ENCODE data around the gene FGF18. TPM values are rescaled to one million over a fixed set of nuclear protein-coding genes. Genes with fewer than 3 reads are reported as not detected.

FGF18 gene
- total and polyA plus RNA-seq, 2 experiments from 2014 or later: 1.00 to 7.2 TPM

DNA sequence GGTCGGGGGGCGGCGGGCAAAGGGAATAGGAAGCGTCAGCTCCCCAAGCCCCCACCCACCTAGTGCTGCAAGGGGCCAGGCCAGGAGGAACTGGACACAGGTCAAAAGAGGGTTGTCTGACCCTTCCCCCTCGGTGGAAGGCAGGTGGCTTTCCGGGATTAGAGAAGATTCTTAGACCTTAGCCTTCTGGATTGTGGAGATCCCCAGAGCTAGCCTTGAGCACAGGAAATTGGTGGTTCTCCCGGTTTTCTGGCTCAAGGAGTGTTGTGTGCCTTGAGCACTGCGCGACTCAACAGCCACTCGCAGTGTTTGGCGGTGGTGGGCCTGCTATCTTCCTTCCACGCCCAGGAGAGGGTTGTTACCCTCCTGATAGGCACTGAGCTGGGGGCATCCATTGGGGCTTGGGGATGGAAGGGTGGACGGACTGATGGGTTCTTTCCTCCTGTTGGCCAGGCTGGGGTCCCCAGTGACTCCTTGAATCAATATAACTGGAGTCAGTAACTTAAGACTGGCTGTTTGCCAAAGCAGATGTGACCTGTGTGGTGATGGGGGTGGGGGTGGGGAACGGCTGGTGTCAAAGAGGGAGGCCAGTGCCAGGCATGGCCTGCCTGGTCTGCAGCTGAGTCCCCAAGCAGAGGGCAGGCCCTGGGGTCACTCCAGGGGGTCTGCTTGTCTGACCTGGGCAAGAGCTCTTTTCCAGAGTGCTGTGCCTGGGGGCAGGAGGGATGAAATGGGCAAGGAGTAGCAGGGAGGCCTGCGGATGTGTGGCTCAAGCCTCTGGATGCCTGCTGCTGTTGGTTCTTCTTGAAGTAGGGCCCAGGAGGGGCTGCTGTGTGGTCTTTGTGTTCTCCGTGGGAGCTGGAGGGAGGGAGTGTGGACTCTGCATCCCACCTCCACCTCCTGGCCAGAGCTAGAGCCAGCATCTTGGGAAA, 2.1 kb downstream of the FGF18 start:
- no peak overlapping the region for H3K27ac ChIP-seq
- no peak for DNase-seq (ENCODE audit: low spot score)
- peaks cover 12% of the 10 kb centered on the region for H3K27me3 ChIP-seq
- H3K9me2 ChIP-seq (replicated peaks; ENCODE audit: insufficient read depth): no peaks in the 10 kb centered on the region
- peaks cover 8% of the 10 kb centered on the region for H4K20me1 ChIP-seq (ENCODE audit: insufficient read depth, poor library complexity, severe bottlenecking)
- no peaks in the 10 kb centered on the region for H3K9me3 ChIP-seq (ENCODE audit: low read depth)
- H3K4me1 ChIP-seq (ENCODE audit: insufficient read depth): peaks cover 8% of the 10 kb centered on the region
- TF ChIP-seq, protein P1, sequence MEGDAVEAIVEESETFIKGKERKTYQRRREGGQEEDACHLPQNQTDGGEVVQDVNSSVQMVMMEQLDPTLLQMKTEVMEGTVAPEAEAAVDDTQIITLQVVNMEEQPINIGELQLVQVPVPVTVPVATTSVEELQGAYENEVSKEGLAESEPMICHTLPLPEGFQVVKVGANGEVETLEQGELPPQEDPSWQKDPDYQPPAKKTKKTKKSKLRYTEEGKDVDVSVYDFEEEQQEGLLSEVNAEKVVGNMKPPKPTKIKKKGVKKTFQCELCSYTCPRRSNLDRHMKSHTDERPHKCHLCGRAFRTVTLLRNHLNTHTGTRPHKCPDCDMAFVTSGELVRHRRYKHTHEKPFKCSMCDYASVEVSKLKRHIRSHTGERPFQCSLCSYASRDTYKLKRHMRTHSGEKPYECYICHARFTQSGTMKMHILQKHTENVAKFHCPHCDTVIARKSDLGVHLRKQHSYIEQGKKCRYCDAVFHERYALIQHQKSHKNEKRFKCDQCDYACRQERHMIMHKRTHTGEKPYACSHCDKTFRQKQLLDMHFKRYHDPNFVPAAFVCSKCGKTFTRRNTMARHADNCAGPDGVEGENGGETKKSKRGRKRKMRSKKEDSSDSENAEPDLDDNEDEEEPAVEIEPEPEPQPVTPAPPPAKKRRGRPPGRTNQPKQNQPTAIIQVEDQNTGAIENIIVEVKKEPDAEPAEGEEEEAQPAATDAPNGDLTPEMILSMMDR (IDR thresholded peaks at IDR 0.05; ENCODE audit: poor library complexity): no peak
- TF ChIP-seq EZH2 (IDR thresholded peaks at IDR 0.05; ENCODE audit: borderline replicate concordance) (no peak), EZH2phosphoT487 (IDR thresholded peaks at IDR 0.05; ENCODE audit: low read depth, severe bottlenecking, unreplicated experiment) (no peak)
- H2AFZ ChIP-seq: no peak overlapping the region
- no peak overlapping the region for H3K4me3 ChIP-seq
- no peaks in the 10 kb centered on the region for H3K36me3 ChIP-seq (replicated peaks; ENCODE audit: insufficient read depth, low read depth)
- H3K79me2 ChIP-seq: no peaks in the 10 kb centered on the region
- WGBS (ENCODE audit: low lambda C conversion rate, missing lambda C conversion rate): 63% methylated on average over 11 of the region's 16 CpGs
- peak overlapping the region; percentile 88 for H3K4me2 ChIP-seq

DNA sequence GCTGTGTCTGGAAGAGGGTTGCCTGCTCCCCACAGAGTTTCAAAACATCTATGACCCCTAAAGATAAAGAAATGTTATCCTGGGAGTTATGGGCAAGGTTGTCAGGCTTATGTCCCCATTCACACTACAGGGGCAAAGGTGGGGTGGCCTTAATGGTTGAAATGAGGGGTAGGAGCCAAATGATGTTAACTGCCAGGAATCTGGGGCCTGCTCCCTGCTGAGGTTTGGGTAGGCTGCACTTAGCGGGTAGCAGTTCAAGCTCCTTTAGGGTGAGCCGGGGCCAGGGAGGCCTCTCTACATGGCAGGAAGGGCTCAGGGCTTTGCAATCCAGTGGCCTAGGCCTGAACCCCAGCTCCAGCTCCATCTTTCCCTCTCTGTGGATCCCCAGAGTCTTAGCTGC, 3.0 kb downstream of the FGF18 start:
- no peak for TF ChIP-seq EZH2 (IDR thresholded peaks at IDR 0.05; ENCODE audit: borderline replicate concordance)
- TF ChIP-seq, protein P1 (IDR thresholded peaks at IDR 0.05; ENCODE audit: poor library complexity): no peak
- TF ChIP-seq EZH2phosphoT487 (IDR thresholded peaks at IDR 0.05; ENCODE audit: low read depth, severe bottlenecking, unreplicated experiment): no peak
- Histone ChIP-seq H3K9me2 (replicated peaks; ENCODE audit: insufficient read depth) (no peaks in the 10 kb centered on the region), H3K27ac (no peak overlapping the region), H3K79me2 (no peaks in the 10 kb centered on the region), H3K4me3 (no peak overlapping the region), H4K20me1 (ENCODE audit: insufficient read depth, poor library complexity, severe bottlenecking) (peaks cover 8% of the 10 kb centered on the region), H3K4me2 (no peak overlapping the region), H2AFZ (no peak overlapping the region), H3K36me3 (replicated peaks; ENCODE audit: insufficient read depth, low read depth) (no peaks in the 10 kb centered on the region), H3K9me3 (ENCODE audit: low read depth) (no peaks in the 10 kb centered on the region), H3K4me1 (ENCODE audit: insufficient read depth) (peaks cover 8% of the 10 kb centered on the region), H3K27me3 (peaks cover 12% of the 10 kb centered on the region)
- 96% methylated on average over 2 of the region's 2 CpGs for WGBS (ENCODE audit: low lambda C conversion rate, missing lambda C conversion rate)
- no peak for DNase-seq (ENCODE audit: low spot score)

GRCh38 chr5:171422902-171423663, 3.6 kb downstream of the FGF18 start:
- Histone ChIP-seq H3K27ac (no peak overlapping the region), H3K4me3 (no peak overlapping the region), H3K4me1 (ENCODE audit: insufficient read depth) (peaks cover 8% of the 10 kb centered on the region), H3K9me2 (replicated peaks; ENCODE audit: insufficient read depth) (no peaks in the 10 kb centered on the region), H3K79me2 (no peaks in the 10 kb centered on the region), H4K20me1 (ENCODE audit: insufficient read depth, poor library complexity, severe bottlenecking) (peaks cover 8% of the 10 kb centered on the region), H3K4me2 (no peak overlapping the region), H3K27me3 (peaks cover 12% of the 10 kb centered on the region), H2AFZ (no peak overlapping the region), H3K36me3 (replicated peaks; ENCODE audit: insufficient read depth, low read depth) (no peaks in the 10 kb centered on the region), H3K9me3 (ENCODE audit: low read depth) (no peaks in the 10 kb centered on the region)
- WGBS (ENCODE audit: low lambda C conversion rate, missing lambda C conversion rate): 92% methylated on average over 25 of the region's 26 CpGs
- DNase-seq (ENCODE audit: low spot score): no peak
- TF ChIP-seq, protein P1 (IDR thresholded peaks at IDR 0.05; ENCODE audit: poor library complexity): no peak
- TF ChIP-seq EZH2phosphoT487 (IDR thresholded peaks at IDR 0.05; ENCODE audit: low read depth, severe bottlenecking, unreplicated experiment): no peak
- no peak for TF ChIP-seq EZH2 (IDR thresholded peaks at IDR 0.05; ENCODE audit: borderline replicate concordance)

All from hepatocyte (in vitro differentiated cells).